Activated CD4-positive, alpha-beta T cell treated with anti-CD3 and anti-CD28 coated beads, Interleukin-10, Interleukin-2, amounts not matched to agents 100 ng/mL and 50 ng/mL, durations not matched to agents 16 hours and 8 hours (primary cell): ENCODE results near the gene PTGIS.

ENCODE experiments used
- DNase-seq: peaks from one replicate; pipeline ENCODE4 v3.0.0-alpha.2; 2020

PTGIS gene

DNA sequence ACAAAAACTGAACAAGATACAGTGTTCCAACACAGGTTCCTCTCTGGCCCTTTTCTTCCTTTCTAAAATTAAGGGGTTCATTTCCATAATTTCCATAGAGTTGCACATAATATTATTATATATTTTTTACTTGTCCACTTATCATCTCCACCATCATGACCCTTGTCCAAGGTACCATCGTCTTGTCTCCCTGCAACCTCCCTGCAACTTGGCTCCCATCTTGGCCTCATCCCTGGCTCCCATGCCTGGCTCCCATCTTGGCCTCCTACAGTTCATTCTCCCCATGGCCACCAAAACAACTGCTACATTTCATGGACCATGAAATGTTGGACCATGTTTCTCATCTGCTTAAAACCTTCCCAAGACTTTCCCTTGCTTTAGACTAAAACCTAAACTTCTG, 82.4 kb downstream of the PTGIS start:
- no peak for DNase-seq

DNA sequence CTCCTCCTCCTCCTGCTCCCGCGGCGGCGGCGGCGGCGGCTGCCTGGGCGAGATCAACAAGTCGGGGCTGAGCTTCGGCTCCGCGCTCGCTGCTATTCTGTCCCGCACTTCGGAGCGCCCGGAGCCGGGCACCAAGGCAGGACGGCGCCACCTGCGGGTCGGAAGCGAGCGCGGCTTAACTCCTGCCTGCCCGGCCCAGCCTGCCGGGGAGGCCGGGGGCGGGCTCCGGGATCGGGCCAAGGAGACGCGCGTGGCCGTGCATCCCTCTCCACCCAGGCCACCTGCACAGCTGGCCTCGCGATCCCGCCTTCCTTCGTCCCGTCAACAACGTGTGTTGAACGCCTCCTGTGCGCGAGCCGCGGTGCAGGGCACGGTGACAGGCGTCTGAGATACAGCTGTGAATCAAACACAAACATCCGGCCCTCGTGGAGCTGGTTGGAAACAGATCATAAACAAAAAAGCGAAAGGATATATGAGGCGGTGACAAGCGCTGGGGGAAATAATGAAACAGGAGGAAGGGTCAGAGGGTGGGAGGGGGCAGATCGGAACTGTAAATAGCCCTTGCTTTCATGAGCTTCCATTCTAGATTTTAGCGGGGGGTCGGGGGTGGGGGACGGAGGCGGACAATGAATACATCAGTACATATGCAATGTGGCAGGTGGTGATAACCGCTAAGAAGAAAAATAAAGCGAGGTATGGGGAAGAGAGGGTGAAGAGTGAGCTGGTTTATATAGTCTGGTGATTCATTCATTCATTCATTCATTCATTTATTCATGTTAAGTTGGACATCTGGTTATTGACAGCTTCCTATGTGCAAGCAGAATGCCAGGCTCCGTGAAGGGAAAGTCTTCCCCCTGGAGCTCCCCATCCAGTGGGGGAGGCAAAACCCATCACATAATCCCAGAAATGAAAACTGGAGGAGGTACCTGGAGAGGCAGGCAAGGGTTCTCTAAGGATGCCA, 83.5 kb downstream of the PTGIS start:
- DNase-seq = peak; percentile 83

DNA sequence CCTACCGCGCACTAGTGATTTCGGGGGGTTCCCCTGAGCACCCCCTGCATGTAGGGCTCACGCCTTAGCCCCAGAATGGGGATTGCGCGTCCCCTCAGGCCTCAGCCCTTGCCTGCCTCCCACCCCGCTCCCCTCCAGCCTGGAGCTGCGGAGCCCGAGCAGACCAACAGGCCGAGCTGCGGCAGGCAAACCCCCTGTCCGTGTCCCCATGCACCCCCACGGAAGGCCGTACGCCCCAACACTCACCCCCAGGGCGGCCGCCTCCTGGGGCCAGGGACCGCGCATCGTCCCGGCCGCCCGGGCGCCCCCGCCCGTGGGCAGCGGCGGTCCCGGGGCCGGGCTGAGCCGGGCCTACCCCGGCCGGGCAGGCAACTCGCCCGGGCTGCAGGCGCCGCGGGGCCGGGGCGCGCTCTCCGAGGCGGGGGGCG, 84.2 kb downstream of the PTGIS start:
- DNase-seq = no peak

DNA sequence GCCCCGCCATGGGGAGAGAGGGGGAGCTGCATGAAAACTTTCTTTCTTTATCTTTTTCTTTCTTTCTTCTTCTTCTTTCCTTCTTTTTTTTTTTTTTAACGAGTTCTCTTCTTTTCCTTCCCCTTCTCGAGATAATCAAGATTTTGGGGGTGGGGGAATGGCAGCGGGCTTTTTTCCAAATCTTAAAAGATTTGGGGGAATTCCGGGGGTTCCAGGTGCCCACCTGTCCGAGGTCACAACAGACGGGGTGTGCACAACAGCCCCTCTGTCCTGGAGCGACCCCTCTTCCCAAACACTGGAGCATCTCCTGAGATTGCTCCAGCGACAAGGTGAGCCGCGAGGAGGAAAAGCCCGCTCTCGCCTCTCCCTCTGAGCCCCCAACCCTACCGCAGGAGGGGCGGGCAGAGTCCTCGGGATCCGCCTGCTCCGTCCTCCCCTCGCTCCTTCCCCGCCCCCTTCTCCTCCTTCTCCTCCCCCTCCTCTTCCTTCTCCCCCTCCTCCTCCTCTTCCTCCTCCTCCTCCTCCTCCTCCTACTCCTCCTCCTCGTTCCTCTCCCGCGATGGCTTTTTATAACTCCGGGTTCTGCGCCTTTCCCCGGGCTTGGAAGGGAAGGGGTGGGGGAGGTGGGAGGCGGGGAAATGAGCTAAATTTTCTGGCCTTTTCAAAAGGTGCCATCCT, 84.8 kb downstream of the PTGIS start:
- no peak for DNase-seq

DNA sequence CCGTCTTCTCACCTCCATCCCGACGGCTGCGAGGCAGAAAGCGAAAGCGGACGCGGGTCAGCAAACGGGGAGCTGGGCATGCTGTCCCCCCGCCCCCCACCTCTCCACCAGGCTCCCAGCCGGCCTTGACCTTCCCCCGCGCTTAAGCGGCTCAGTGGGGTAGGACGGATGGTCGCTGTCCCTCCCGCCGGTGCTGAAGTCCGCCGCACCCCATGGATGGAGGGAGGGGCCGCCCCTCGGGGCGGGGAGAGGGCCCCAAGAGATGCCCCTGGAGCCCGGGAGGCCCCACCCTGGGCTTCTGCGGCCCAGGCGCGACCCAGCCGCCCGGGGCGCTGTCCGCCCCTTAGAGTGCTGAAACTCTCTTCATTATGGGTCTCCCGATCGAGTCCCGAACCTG, 85.3 kb downstream of the PTGIS start, which contains the start of gene KCNB1:
TSS of gene KCNB1 (minus strand) at position 48 of the 397 bp plus-strand sequence. CDS start 188 bp downstream, outside the sequence.
- DNase-seq = peak; percentile 26

DNA sequence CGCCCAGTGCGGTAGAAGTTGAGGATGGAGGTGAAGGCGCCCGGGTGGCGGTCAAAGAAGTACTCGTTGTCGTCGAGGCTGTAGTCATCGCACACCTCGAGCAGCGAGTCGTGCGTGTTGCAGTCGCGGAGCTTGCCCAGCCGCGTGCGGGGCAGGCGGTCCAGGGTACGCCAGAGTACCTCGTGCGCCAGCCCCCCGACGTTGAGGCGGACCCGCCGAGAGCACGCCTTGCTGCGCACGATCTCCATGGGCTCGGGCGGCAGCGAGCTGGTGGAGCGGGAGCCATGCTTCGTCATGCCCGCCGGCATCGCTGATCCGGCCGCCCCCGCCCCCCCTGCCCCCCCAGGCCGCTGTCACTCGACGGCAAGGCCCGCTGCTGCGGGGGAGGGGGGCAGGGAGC, 85.8 kb downstream of the PTGIS start:
- DNase-seq = no peak

DNA sequence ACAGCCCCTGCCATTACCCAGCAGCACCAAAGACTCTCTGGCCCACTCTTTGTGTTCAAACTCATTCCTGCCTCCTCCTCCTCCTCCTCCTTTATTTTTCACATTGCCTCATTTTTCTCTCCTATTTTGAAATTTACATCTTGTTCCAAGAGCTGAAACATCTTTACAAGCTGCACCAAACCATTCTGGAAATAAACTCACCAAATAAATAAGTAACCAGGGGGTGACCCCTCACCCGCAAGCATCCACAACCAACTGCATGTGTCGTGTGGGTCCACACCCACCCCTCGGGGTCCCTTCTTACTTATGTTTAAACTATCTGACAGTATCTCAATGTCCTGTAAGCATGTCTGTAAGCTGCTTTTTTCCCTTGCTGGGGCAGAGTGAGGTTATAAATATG, 86.8 kb downstream of the PTGIS start:
- no peak for DNase-seq

DNA sequence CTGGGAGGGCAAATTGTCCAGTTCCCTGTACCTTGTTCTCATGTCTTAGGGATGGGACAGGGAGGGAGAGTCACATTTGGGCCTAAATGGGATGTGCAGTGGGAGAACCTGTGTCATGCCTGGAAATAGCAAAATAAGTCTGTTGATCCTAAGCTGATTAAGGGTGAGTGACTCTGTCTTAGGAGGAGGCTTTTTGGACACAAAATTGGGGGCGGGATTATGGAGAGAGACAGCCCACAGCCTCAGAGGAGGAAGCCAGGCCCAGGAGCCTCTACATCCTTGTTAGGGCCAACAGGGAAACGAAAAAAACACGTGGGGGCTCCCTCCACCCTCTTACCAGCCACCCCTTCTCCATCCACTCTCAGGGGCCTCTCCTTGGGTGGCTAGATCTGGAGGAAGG, 87.7 kb downstream of the PTGIS start:
- no peak for DNase-seq

DNA sequence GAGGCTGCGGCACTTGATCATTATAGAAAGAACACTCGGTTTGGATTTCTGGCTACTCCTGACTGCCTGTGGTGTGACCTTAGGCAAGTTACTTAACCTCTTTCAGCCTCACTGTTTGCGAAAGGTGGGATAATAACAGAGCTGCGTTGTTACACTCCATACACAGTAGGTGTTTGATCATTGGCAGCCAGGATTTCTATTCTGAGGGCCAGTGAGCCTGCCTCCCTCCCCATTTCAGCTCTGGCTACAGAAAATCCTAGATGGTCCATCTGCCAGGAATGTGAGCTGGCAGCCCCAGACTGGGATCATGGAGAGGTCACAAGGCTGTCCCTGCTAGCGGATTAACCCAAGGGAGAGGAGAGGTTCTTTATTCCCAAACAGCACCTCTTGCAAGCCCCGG, 88.2 kb downstream of the PTGIS start:
- no peak for DNase-seq

DNA sequence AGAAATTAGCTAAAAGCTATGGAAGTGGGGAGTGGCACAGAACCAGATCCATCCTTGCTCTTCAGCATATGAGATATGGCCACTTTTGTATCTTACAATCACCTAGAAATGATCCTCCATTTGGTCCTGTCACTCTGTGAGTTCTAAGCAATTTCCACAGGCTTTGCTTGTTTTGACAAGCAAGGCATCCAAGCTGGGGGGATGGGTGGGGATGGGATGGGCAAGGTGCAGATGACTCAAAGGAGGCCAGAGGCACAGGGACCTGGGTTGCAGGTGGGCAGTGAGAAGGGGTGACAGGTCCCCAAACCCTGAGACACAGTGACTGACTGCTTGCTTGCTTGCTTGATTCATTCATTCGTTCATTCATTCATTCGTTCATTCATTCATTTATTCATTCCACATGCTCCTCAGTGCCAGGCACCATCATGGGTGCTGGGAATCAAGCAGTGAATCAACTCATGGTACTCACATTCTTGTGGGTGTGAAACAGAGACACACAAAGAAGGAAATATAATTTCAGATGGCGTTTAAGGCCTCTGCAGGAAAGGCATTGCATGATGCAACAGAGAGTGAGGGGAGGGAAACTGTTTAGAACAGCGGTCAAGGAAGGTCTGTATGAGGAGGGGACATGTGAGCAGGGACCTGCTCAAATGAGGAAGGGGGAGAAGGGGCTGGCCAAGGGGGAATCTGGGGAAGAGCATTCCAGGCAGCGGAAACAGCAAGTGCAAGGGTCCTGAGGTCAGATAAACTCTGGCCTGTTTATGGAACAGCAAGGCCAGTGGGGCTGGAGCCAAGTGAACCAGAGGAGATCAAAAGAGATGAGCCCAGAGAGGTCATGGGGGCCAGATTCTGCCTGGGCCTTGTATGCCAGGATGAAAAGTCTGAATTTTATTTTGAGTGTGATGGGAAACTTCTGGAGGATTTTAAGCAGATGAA, 88.9 kb downstream of the PTGIS start:
- no peak for DNase-seq

DNA sequence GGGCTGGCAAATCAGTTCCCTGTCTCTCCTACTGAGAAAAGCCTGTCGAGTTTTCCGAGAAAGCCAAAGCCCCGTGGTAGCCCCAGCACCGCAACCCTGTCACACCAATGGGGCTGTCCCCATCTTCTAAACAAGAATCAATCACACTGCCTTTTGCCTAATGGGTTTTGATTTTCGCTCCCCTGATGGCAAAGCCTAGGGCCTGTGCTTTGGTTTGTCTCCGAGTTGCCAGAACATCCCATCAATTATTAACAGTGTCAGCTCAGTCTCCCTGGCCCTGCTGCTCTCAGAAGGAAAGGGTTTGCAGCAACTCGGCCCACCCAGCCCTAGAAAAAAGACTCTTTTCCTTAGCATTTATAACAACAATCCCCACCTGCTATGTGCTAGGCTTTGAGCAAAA, 89.7 kb downstream of the PTGIS start:
- no peak for DNase-seq

DNA sequence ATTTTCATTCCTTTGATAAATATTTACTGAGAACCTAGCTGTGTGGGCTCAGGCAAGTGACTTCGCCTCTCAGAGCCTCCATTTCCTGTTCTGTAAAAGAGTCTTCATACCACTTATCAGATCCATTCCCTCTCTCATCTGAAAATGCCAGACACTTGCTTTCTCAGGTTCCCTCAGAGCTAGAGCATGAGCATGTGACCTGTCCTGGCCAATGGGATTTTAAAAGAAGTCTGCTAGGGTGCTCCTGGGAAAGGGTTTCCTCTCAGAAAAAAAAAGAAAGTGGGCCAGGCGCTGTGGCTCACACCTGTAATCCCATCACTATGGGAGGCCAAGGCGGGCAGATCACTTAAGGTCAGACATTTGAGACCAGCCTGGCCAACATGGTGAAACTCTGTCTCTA, 90.7 kb downstream of the PTGIS start:
- DNase-seq = no peak

DNA sequence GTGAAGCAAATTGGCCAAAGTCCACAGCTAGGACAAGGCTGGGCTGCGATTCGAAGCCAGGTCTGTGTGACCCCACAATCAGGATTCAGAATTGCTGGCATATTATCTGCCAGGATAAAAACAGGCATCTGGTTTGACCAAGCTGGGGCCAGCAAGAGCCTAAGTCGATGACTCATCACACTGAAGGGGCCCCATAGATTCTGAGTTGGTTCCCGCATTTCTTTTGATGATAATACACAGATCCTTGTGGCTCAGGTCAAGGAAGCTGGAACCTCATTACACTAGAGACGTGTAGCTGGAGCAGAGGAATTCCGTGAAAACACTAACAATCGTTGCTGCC, 92.0 kb downstream of the PTGIS start:
- no peak for DNase-seq

DNA sequence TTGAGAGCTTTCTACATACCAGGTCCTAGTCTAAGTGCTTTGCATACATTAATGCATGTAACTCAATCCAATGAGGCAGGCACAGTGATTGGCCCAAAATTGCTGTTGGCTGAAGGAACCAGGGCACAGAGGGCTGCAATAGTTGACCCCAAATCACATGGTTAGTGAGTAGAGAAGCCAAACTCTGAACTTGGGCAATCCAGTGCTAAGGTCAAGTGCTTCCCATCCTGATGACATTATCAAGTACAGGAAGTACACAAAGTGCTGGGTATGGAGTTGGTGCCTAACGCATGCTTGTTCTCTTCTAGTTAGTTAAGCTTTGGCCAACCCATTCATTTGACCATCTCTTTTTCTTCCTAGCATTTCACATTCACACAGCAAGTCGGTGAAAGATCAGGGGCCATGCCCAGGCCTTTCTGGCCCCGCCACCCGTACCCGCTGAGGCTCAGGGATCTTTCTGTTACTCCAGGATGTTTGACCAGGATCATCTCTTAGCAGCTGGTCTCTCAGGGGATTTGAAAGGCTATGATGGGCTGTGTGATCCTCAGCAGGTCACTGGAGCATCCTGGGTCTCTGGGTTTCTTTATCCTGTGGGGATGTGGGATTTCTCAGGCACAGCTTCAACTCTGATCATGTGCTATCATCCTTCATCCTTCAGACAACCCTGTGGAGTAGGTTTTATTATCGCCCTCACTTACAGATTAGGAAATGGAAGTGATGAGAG, 92.5 kb downstream of the PTGIS start:
- no peak for DNase-seq

DNA sequence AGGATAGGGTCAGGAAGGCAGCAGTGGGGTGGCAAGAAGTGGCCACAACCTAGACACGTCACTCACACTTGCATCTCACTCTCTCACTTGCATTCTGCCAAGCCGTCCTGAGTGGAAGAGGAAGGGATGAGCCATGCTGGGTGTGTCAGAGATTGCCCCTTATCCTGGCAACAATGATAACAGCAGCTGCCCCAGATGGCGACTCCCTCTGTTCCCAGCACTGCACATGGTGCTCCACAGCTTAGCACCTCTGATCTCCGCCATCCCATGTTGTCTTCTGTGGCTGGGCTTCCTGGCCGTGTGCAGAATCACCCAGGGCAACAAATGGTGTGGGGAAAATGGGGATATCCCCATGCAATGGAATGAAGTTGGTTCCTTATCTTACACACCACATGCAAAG, 96.5 kb downstream of the PTGIS start:
- no peak for DNase-seq

DNA sequence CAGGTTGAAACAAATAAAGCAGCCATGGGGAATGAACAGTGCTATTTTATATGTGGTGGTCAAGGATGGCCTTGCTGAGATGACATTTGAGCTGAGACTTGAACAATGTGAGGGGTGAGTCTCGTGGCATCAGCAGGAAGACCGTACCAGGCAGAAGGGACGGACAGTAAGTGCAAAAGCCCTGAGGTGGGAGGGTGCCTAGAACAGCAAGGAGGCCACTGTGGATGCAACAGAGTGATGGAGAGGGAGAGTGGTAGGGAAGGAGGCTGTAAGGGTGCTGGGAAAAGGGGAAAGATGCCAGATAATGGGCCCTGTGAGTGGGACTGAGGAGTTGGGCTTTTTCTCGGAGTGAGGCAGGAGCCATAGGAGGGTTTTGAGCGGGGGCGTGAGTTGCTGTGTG, 97.0 kb downstream of the PTGIS start:
- no peak for DNase-seq

DNA sequence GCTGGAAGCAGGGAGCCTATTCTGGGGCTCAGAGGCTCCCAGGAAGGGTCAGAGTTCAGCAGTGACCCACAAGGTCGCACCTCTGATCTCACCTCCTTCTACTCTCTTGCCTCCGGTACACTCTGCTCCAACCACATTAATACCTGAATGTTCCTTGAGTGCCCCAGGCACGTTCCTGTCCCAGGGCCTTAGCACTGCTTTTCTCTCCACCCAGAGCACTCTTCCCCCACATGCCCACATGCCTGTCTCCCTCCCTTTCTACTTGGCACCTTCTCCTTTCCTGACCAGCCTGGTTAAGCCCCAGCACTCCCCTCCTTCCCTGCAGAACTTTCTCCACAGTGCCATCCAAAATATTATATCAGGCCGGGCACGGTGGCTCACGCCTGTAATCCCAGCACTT, 98.9 kb downstream of the PTGIS start:
- no peak for DNase-seq

DNA sequence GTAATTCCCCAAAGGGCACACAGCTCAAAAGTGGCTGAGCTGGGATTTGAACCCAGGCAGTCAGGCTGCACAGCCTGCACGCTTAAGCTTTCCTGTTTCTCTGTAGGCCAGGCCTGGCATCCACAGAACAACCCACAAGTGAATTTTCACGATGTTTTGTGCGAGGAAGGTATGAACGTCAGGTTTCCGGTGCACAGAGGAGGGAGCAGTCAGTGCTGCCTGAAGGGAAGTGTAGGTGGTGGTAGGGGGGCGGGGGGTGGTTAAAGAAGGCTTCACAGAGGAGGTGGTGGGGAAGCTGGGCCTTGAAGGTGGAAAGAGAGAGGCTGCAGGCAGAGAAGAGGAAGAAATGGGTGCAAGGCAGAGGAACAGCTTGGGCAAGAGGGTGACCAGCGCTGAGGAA, 99.5 kb downstream of the PTGIS start:
- no peak for DNase-seq

DNA sequence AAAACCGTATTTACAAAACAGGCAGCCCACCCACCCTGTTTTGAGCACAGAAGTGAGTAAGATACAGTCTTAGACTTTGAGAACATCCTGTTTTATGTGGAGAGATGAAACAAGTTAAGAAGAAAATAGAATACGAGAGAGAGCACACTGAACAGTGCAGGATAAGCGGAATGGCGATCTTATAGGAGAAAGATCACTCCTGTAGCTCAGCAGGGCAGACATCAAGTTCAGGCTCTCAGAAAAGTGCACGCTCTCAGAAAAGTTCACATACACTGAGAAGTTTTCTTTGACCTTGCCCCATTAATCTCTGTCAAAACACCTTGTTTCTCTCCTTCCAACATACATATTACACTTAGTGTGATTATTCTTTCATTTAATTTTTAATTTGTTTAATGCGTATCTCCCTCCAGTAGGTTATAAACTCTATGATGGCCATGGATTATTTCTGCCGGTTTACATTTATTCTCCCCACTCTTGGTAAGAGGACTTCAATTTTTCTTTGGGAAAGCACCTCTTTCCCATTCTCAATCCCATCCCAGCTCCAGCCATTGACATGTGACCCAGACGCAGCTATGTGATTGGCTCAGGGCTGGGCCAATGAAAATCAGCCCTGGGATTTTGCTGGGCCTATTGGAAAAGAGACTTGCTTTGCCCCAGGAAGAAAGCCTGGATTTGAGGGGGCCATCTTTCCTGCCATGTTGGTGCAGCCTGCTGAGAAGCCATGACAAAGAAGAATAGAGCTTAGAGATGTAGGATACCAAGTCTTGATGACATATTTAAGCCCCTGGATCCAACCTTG, 101.6 kb downstream of the PTGIS start:
- DNase-seq = no peak

DNA sequence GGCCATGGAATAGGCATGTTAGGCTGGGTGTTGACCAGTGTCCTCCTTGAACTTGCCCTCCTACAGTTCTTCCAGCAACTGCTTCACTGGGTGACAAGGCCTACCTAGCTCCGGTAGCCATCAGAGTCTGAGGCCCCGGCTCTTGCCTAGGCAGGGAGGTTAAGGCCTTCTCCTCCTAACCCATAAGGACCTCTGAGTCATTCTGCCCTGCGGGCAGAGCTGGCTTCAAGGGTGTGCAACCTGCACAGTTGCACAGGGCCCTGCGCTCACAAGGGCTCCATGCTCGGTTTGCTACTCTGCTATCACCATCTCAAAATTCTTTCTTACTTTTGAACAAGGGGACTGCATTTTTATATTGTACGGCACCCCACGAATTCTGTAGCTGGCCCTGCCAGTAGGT, 103.4 kb downstream of the PTGIS start:
- no peak for DNase-seq

DNA sequence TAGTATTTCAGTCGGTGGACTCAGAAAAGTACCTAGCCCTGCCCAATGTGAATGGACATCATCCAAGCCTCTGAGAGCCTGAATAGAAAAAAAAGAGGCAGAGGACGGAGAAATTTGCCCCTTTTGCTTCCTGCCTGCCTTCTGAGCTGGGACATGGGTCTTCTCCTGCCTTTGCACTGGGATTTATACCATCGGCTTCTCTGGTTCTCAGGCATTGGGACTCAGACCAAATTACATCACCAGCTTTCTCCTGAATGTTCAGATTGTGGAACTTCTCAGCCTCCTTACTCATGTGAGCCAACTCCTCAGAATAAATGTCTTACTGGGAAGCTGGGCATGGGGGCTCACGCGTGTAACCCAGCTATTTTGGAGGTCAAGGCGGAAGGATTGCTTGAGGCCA, 105.3 kb downstream of the PTGIS start:
- no peak for DNase-seq
